Measurements from ENCODE around the gene ACIN1. TPM values are rescaled to one million over a fixed set of nuclear protein-coding genes. Genes with fewer than 3 reads are reported as not detected.
A peak's percentile ranks its signal among the peaks of the same experiment; 100 is the strongest.

The ACIN1 gene
- total RNA-seq, 6 donors from 2014 or later: 91.1 to 350 (median 139) TPM

DNA sequence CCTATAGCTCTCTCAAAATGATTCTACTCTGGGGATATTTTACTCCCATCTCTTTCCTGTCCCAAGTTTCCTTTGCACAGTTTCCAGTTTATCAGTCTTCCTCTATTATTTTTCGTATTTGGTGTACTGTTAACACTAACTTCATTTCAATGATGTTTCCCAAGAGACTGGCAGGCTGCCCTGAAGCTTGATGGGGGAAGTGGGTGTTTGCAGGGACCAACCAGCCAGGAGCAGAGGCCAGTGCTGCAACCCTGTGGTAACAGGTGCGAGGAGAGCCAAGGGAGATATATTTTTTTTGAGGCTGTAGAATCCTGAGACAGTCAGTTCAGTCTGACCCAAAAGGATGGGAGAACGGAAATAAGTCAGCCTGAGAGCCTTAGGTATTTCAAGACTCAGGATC lies 35.9 kb upstream of the ACIN1 start:
- WGBS, 2 donors: 33 to 36% methylated on average over 3 of the region's 3 CpGs
- ATAC-seq (ENCODE audit: low FRiP score in 2 of 2) (no peak), DNase-seq (peak in 1 of 2 donors; percentile 74)
- Histone ChIP-seq H3K4me1 (no peaks in the 10 kb centered on the region), H3K9me3 (no peaks in the 10 kb centered on the region), H3K27ac (no peak overlapping the region), H3K36me3 (peaks cover 0 to 27% (median 6%) of the 10 kb centered on the region in 4 donors), H3K27me3 (no peaks in the 10 kb centered on the region), H3K4me3 (no peak overlapping the region)
- TF ChIP-seq, protein P1, sequence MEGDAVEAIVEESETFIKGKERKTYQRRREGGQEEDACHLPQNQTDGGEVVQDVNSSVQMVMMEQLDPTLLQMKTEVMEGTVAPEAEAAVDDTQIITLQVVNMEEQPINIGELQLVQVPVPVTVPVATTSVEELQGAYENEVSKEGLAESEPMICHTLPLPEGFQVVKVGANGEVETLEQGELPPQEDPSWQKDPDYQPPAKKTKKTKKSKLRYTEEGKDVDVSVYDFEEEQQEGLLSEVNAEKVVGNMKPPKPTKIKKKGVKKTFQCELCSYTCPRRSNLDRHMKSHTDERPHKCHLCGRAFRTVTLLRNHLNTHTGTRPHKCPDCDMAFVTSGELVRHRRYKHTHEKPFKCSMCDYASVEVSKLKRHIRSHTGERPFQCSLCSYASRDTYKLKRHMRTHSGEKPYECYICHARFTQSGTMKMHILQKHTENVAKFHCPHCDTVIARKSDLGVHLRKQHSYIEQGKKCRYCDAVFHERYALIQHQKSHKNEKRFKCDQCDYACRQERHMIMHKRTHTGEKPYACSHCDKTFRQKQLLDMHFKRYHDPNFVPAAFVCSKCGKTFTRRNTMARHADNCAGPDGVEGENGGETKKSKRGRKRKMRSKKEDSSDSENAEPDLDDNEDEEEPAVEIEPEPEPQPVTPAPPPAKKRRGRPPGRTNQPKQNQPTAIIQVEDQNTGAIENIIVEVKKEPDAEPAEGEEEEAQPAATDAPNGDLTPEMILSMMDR (IDR thresholded peaks at IDR 0.05): no peak
- no peak for TF ChIP-seq POLR2A (IDR thresholded peaks at IDR 0.05)

DNA sequence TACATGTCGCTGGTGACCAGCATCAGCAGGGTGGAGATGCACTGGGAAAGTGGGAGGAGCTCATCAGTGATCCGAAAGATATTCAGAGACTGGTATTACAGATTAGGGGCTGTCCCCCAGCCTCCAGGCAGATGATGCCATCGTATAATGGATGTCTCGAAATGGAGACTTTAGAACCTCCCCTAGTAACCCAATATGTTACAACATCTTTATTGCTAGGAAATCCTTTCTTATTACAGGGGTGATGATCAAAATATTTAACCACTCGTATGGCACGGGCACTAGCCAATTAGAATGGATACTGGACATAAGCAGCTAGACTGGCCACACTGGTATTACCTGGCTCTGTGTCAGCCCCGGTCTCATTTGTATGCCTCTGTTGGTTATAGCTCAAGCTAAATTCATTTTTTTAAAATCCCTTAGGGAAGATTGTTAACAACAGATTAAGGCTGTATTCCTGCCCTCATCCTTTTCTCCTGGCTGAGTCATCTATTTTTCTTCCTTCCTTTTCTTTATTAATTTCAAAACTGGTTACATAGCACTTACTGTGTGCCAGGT lies 34.9 kb upstream of the ACIN1 start:
- Histone ChIP-seq H3K27me3 (no peaks in the 10 kb centered on the region), H3K4me3 (no peak overlapping the region), H3K9me3 (no peaks in the 10 kb centered on the region), H3K27ac (no peak overlapping the region), H3K4me1 (no peaks in the 10 kb centered on the region), H3K36me3 (peaks cover 0 to 27% (median 6%) of the 10 kb centered on the region in 4 donors)
- DNase-seq: no peak
- no peak for ATAC-seq (ENCODE audit: low FRiP score in 2 of 2)
- WGBS, 2 donors: 86 to 88% methylated on average over 7 of the region's 7 CpGs
- TF ChIP-seq EP300 (IDR thresholded peaks at IDR 0.05) (no peak), POLR2AphosphoS5 (IDR thresholded peaks at IDR 0.05) (no peak), POLR2A (IDR thresholded peaks at IDR 0.05) (no peak)
- TF ChIP-seq, protein P1 (IDR thresholded peaks at IDR 0.05): no peak

DNA sequence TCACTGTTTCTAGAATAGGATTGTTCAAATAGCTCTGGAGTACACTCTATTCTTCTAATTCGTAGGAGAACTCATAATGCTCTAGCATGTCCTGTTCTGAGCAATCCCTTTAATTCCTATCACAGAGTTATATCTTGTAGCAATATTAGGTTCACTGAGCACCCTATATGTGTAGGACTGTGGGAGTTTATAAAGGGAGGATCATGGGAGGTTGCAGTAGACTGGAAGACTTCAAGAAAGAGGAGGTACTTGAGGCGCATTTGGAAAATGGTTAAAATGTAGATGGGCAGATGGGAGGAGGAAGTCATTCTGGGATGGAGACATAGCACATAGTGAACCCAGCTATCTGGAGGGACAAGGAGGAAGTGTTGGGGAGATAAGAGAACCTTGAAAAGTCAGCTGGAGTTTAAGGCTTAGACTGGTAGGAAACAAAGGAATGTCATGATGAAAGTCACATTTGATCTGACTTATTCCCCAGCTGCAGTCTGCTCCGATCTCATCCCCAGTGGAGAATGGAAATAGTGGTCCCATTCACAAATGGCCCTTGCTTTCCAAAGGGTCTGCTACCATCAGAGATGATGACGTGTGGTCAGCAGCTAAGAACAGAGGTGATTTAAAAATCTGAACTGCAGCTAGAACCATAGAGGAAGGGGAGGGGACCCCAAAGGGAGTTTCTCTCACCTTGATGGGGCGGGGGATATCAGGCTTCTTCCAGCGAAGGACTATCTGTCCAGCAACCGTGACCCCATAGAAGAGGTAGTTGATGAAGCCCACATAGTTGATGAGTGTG lies 34.2 kb upstream of the ACIN1 start:
- Histone ChIP-seq H3K4me1 (no peaks in the 10 kb centered on the region), H3K9me3 (no peaks in the 10 kb centered on the region), H3K4me3 (no peak overlapping the region), H3K27me3 (no peaks in the 10 kb centered on the region), H3K27ac (no peak overlapping the region), H3K36me3 (peaks cover 0 to 27% (median 6%) of the 10 kb centered on the region in 4 donors)
- DNase-seq (no peak), ATAC-seq (ENCODE audit: low FRiP score in 2 of 2) (no peak)
- 93 to 96% methylated on average over 7 of the region's 7 CpGs for WGBS, 2 donors
- no peak for TF ChIP-seq EP300 (IDR thresholded peaks at IDR 0.05)
- TF ChIP-seq, protein P1 (IDR thresholded peaks at IDR 0.05): no peak
- no peak for TF ChIP-seq POLR2A (IDR thresholded peaks at IDR 0.05)
- no peak for TF ChIP-seq POLR2AphosphoS5 (IDR thresholded peaks at IDR 0.05)

DNA sequence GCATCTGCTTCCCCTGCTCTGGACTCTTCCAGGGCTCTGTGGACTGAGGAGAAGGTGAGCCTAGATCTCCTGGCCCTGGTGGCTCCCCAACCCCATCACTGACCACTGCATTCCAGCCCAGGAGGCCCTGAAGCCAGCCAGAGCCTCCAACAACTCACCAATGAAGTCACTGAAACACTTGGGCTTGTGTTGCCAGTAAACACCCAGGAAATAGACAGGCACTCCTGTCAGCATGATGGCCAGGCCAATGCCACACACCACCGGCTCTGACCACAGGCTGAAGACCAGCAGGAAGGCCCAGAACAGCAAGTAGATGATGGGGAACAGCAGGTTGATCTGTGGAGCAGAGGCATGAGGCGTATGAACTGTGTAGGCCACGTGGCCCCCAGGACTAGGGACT lies 32.9 kb upstream of the ACIN1 start:
- TF ChIP-seq EP300 (IDR thresholded peaks at IDR 0.05) (no peak), POLR2A (IDR thresholded peaks at IDR 0.05) (no peak), POLR2AphosphoS5 (IDR thresholded peaks at IDR 0.05) (no peak)
- TF ChIP-seq, protein P1 (IDR thresholded peaks at IDR 0.05): no peak

More for the DNA sequence above, 32.9 kb upstream of the ACIN1 start:
- H3K27ac ChIP-seq: no peak overlapping the region
- ATAC-seq (ENCODE audit: low FRiP score in 2 of 2): no peak
- no peak for DNase-seq
- no peaks in the 10 kb centered on the region for H3K27me3 ChIP-seq
- 87 to 100% methylated on average over 2 to 3 of the region's 3 CpGs for WGBS, 2 donors
- H3K9me3 ChIP-seq: no peaks in the 10 kb centered on the region
- H3K4me1 ChIP-seq: peaks cover 0 to 6% (median 2%) of the 10 kb centered on the region in 4 donors
- H3K4me3 ChIP-seq: no peak overlapping the region
- H3K36me3 ChIP-seq: peaks cover 0 to 27% (median 6%) of the 10 kb centered on the region in 4 donors

Data from upper lobe of left lung (tissue), 6 donors.